GM10847 (cell line): ENCODE data around the gene SIPA1.

ENCODE experiments used
- POLR2A ChIP-seq: IDR thresholded peaks from 2 replicates; pipeline ENCODE4 v1.6.1; 2011; ENCODE audit not compliant: insufficient read length; ENCODE audit errors: extremely low read depth

SIPA1 gene

GRCh38 chr11:65637794-65638419, at the start of gene SIPA1:
Gene SIPA1, plus strand, starts transcription at chr11:65638101. Its CDS starts 2,821 bp downstream, at chr11:65640922.
- TF ChIP-seq POLR2A, result peak; percentile 76

- TF ChIP-seq POLR2A, result no peak
Observed at GRCh38 chr11:65588199-65589054, 49.5 kb upstream of the SIPA1 start.

- TF ChIP-seq POLR2A, result no peak
Observed at GRCh38 chr11:65589444-65590239, 48.3 kb upstream of the SIPA1 start.

GRCh38 chr11:65590240-65590738, 47.6 kb upstream of the SIPA1 start:
- no peak for TF ChIP-seq POLR2A

GRCh38 chr11:65591939-65592857, 45.7 kb upstream of the SIPA1 start:
- TF ChIP-seq POLR2A, result no peak

GRCh38 chr11:65592858-65593517, 44.9 kb upstream of the SIPA1 start:
- no peak for TF ChIP-seq POLR2A

- TF ChIP-seq POLR2A, result no peak
Observed at GRCh38 chr11:65593518-65594414, 44.1 kb upstream of the SIPA1 start.

- TF ChIP-seq POLR2A, result no peak
Observed at GRCh38 chr11:65595131-65595530, 42.8 kb upstream of the SIPA1 start.

- no peak for TF ChIP-seq POLR2A
Observed at GRCh38 chr11:65595543-65596281, 42.2 kb upstream of the SIPA1 start, which contains the start of gene KCNK7. Gene KCNK7, minus strand, starts transcription at chr11:65595800. Its CDS starts 28 bp downstream, at chr11:65595772.

GRCh38 chr11:65596520-65596919, 41.4 kb upstream of the SIPA1 start:
- no peak for TF ChIP-seq POLR2A

- no peak for TF ChIP-seq POLR2A
Observed at GRCh38 chr11:65598258-65598699, 39.6 kb upstream of the SIPA1 start.
